Skeletal muscle tissue (tissue), 4 donors: ENCODE measurements around the gene HEXIM1. TPM values are rescaled to one million over a fixed set of nuclear protein-coding genes. Genes with fewer than 3 reads are reported as not detected.

ENCODE experiments used
- H3K27ac ChIP-seq: one replicate; pipeline ENCODE4 v1.7.0; 2013; ENCODE audit warnings: mild to moderate bottlenecking, low read depth, low read length, inconsistent platforms
- H3K27me3 ChIP-seq, 3 donors: one replicate each; pipeline ENCODE4 v1.7.0; 2013; ENCODE audit warnings: low read length in 3 of 3; ENCODE audit not compliant: control insufficient read depth in 3 of 3, insufficient read depth in 3 of 3
- H3K36me3 ChIP-seq, 3 donors: one replicate each; pipeline ENCODE4 v1.7.0; 2013; ENCODE audit warnings: low read length in 3 of 3; ENCODE audit not compliant: control insufficient read depth in 3 of 3, insufficient read depth in 3 of 3
- H3K4me1 ChIP-seq, 3 donors: one replicate each; pipeline ENCODE4 v1.7.0; 2013; ENCODE audit warnings: low read length in 3 of 3, mild to moderate bottlenecking in 3 of 3; ENCODE audit not compliant: control insufficient read depth in 3 of 3, insufficient read depth in 3 of 3
- H3K4me3 ChIP-seq, 3 donors: one replicate each; pipeline ENCODE4 v1.7.0; 2013; ENCODE audit warnings: low read length in 3 of 3
- H3K9ac ChIP-seq, 3 donors: one replicate each; pipeline ENCODE4 v1.7.0; 2013; ENCODE audit warnings: low read length in 3 of 3, mild to moderate bottlenecking in 3 of 3, moderate library complexity in 2 of 3, low read depth in 1 of 3
- H3K9me3 ChIP-seq, 3 donors: one replicate each; pipeline ENCODE4 v1.7.0; 2013; ENCODE audit warnings: low read length in 3 of 3; ENCODE audit not compliant: control insufficient read depth in 3 of 3
- total RNA-seq: library from RNA; depleted of rRNA; stranded (reverse); fragments of >200 nt; gene quantifications from one replicate; pipeline ENCODE4 v1.2.3, GENCODE V29; 2014
- donor health status: Osteomylitis.

The HEXIM1 gene
- total RNA-seq, 1 donor from 2014 or later, result 14.6 TPM

DNA sequence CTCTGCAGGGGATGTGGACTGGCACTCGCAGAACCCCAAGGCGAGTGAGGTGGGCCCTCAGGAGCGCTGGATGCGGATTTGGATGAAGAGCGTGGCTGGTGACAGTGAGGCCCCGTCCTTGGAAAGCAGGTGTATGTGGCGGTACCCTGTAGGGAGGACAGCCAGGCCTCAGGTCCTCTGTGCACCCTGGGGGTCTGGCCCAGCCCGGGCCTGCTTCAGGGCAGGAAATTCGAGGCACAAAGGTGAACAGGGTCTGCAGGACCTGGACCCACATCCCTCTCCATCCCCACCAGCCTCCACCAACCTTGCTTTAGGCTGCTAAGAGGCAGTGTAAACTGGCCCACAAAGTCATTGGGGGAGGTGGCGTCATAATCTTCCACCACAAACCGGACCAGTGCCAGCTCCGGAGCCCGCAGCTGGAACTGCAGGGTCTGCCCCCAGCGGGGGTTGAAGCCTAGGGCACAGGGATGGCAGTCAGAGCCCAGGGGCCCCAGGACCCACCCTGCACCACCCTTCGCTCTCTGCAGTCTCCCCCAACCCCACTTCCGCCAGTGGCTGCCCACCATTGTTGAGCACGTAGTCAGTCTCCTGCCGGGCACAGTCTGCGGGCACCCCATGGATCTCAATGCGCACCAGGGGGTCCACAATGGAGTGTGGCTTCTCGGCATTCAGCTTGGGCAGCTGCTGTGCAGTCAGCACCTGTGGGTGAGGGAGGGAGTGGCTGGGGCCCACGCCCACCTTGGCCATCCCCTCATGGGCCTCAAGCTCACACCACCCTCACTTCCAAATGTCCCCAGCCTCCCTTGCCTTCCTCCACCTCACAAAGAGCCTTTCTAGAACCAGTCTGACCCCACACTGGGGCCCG lies 35.5 kb upstream of the HEXIM1 start:
- H3K36me3 ChIP-seq, result peaks cover 19 to 46% (median 41%) of the 10 kb centered on the region in 3 donors

GRCh38 chr17:45113424-45113754 lies 34.9 kb upstream of the HEXIM1 start:
- H3K27ac ChIP-seq, result peak overlapping the region; percentile 40

More for the DNA sequence above, 35.5 kb upstream of the HEXIM1 start:
- Histone ChIP-seq H3K9me3 (no peaks in the 10 kb centered on the region), H3K4me1 (peaks cover 54 to 62% (median 56%) of the 10 kb centered on the region in 3 donors), H3K27ac (peak overlapping the region; percentile 98), H3K27me3 (no peaks in the 10 kb centered on the region), H3K9ac (peak overlapping the region in 2 of 3 donors; percentile 57 to 88), H3K4me3 (no peak overlapping the region)

GRCh38 chr17:45114117-45114932 lies 34.0 kb upstream of the HEXIM1 start:
- Histone ChIP-seq H3K27me3 (no peaks in the 10 kb centered on the region), H3K36me3 (peaks cover 25 to 52% (median 52%) of the 10 kb centered on the region in 3 donors), H3K9me3 (no peaks in the 10 kb centered on the region), H3K4me1 (peaks cover 38 to 47% (median 41%) of the 10 kb centered on the region in 3 donors), H3K9ac (peak overlapping the region in 1 of 3 donors; percentile 25), H3K4me3 (no peak overlapping the region), H3K27ac (no peak overlapping the region)

More at GRCh38 chr17:45113424-45113754, 34.9 kb upstream of the HEXIM1 start:
- Histone ChIP-seq H3K4me3 (no peak overlapping the region), H3K9ac (peak overlapping the region in 1 of 3 donors; percentile 16), H3K36me3 (peaks cover 21 to 51% (median 44%) of the 10 kb centered on the region in 3 donors), H3K9me3 (no peaks in the 10 kb centered on the region), H3K4me1 (peaks cover 48 to 56% (median 50%) of the 10 kb centered on the region in 3 donors), H3K27me3 (no peaks in the 10 kb centered on the region)

DNA sequence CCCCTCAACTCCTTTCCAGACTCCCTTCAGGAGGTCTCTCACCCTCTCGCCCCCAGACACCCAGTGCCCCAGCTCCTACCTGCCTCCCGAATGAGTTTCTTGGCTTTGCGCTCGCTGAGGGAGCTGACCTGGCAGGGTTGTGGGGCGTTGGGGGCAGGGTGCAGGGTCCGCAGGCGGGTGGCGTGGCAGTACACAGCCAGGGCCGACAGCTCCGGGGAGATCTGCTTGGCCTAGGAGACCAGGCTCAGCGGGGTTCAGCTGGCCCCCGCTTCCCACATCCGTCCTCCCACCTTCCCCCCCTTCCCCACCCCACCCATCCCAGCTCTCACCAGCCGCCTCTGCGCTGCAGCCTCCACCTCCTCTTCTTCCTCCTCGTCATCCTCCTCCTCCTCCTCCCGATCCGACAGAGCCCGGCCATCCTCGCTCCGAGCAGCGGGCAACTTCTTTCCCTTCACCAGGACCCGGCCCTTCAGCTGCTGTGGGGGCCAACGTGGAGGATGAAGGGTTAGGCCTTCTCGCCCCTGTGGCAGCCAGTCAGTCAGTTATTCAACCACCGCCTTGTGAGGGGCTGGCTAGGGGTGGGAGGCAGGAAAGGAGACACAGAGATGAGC lies 33.2 kb upstream of the HEXIM1 start:
- peak overlapping the region in 1 of 3 donors; percentile 3 for H3K9ac ChIP-seq
- no peaks in the 10 kb centered on the region for H3K9me3 ChIP-seq
- H3K27me3 ChIP-seq, result no peaks in the 10 kb centered on the region
- H3K4me1 ChIP-seq, result peaks cover 33 to 41% (median 34%) of the 10 kb centered on the region in 3 donors
- no peak overlapping the region for H3K27ac ChIP-seq
- H3K36me3 ChIP-seq, result peaks cover 32 to 60% (median 60%) of the 10 kb centered on the region in 3 donors
- no peak overlapping the region for H3K4me3 ChIP-seq

GRCh38 chr17:45115871-45116270 lies 32.4 kb upstream of the HEXIM1 start:
- H3K9ac ChIP-seq, result no peak overlapping the region
- no peaks in the 10 kb centered on the region for H3K27me3 ChIP-seq
- peaks cover 36 to 63% (median 63%) of the 10 kb centered on the region in 3 donors for H3K36me3 ChIP-seq
- peaks cover 26 to 33% (median 27%) of the 10 kb centered on the region in 3 donors for H3K4me1 ChIP-seq
- no peak overlapping the region for H3K27ac ChIP-seq
- no peaks in the 10 kb centered on the region for H3K9me3 ChIP-seq
- H3K4me3 ChIP-seq, result no peak overlapping the region

DNA sequence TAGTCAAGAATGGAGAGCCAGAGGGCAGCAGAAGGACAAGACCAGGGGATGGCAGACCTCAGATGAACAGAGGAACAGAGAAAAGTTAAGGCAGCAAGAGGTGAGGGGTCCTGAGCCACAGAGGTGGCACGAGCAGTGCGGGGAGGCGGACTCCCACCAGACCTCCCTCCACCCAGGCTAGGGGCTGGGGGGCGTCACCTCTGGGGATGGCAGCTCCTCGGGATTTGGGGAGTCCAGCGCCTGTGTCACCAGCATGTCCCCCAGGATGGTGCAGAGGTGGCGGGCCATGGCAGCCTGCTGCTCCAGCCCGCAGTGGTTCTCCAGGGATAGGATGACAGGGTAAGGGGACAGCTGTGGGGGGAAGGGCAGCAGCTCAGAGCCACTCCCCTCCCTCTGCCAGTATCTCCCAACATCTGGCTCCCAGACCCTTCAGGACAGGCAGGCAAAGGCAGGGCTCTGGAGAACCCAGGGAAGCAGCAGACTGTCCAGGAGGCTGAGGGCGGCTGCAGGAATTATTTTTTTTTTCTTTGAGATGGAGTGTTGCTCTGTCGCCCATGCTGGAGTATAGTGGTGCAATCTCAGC lies 31.8 kb upstream of the HEXIM1 start:
- Histone ChIP-seq H3K27ac (no peak overlapping the region), H3K4me1 (peaks cover 19 to 27% (median 21%) of the 10 kb centered on the region in 3 donors), H3K9me3 (no peaks in the 10 kb centered on the region), H3K9ac (peak overlapping the region in 1 of 3 donors; percentile 25), H3K27me3 (no peaks in the 10 kb centered on the region), H3K36me3 (peaks cover 36 to 63% (median 63%) of the 10 kb centered on the region in 3 donors), H3K4me3 (no peak overlapping the region)

- Histone ChIP-seq H3K4me1 (peaks cover 11 to 24% (median 13%) of the 10 kb centered on the region in 3 donors), H3K27me3 (no peaks in the 10 kb centered on the region), H3K27ac (no peak overlapping the region), H3K36me3 (peaks cover 36 to 63% (median 60%) of the 10 kb centered on the region in 3 donors), H3K9ac (no peak overlapping the region), H3K9me3 (no peaks in the 10 kb centered on the region), H3K4me3 (no peak overlapping the region)
Measured at GRCh38 chr17:45117334-45117733, 30.9 kb upstream of the HEXIM1 start.

GRCh38 chr17:45117848-45118646 lies 30.2 kb upstream of the HEXIM1 start:
- peaks cover 35 to 56% (median 54%) of the 10 kb centered on the region in 3 donors for H3K36me3 ChIP-seq
- H3K4me3 ChIP-seq, result no peak overlapping the region
- H3K4me1 ChIP-seq, result peaks cover 9 to 24% (median 9%) of the 10 kb centered on the region in 3 donors
- peak overlapping the region in 1 of 3 donors; percentile 40 for H3K9ac ChIP-seq
- no peak overlapping the region for H3K27ac ChIP-seq
- H3K9me3 ChIP-seq, result no peaks in the 10 kb centered on the region
- no peaks in the 10 kb centered on the region for H3K27me3 ChIP-seq

DNA sequence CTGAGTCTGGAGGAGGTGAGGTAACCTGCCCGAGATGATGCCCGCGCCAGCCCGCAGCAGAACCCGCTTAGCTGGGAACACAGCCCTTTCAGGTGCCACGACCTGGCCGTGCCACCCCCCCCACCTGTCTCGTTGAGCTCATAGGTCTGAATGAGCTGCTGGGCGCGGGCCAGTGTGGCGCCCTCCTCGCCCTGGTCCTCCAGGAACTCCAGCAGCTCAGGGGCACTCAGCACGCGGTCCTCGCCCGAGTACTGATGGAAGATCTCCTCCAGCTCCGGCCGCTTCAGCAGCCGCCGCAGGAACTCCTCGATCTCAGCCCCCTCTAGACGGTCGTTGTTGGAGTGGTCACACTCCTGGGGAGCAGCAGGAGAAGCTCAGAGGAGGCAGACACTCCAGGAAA lies 29.6 kb upstream of the HEXIM1 start:
- Histone ChIP-seq H3K36me3 (peaks cover 31 to 50% (median 48%) of the 10 kb centered on the region in 3 donors), H3K4me3 (no peak overlapping the region), H3K4me1 (peaks cover 7 to 24% (median 8%) of the 10 kb centered on the region in 3 donors), H3K9me3 (no peaks in the 10 kb centered on the region), H3K27ac (no peak overlapping the region), H3K9ac (no peak overlapping the region), H3K27me3 (no peaks in the 10 kb centered on the region)
